ACC112 (cell line): ENCODE measurements around the gene TTC1.

ENCODE experiments used
- H2AFZ ChIP-seq: fragments of 200-600 bp; sonication (generic); one replicate; pipeline ENCODE4 v1.6.0; 2017; ENCODE audit warnings: antibody characterized with exemption, low read length; ENCODE audit not compliant: unreplicated experiment
- H3K27ac ChIP-seq: fragments of 200-600 bp; sonication (generic); 2 replicates; pipeline ENCODE4 v1.5.1; 2014; ENCODE audit warnings: low read depth, mild to moderate bottlenecking, antibody characterized with exemption, low read length, moderate library complexity
- H3K27me3 ChIP-seq: fragments of 200-600 bp; sonication (generic); 2 replicates; pipeline ENCODE4 v1.6.1; 2014; ENCODE audit warnings: mild to moderate bottlenecking, antibody characterized with exemption, low read length, moderate library complexity, mixed read lengths; ENCODE audit not compliant: insufficient read depth
- H3K36me3 ChIP-seq: fragments of 200-600 bp; sonication (generic); 2 replicates; pipeline ENCODE4 v1.6.1; 2016; ENCODE audit warnings: mild to moderate bottlenecking, antibody characterized with exemption, low read length, moderate library complexity, mixed read lengths; ENCODE audit not compliant: insufficient read depth
- H3K4me1 ChIP-seq: fragments of 200-600 bp; sonication (generic); one replicate; pipeline ENCODE4 v1.6.1; 2016; ENCODE audit warnings: low read length, mixed read lengths; ENCODE audit not compliant: insufficient read depth, unreplicated experiment, control insufficient read depth
- H3K4me3 ChIP-seq: fragments of 200-600 bp; sonication (generic); 2 replicates; pipeline ENCODE4 v1.5.1; 2014; ENCODE audit warnings: mild to moderate bottlenecking, low read depth, low read length
- H3K79me2 ChIP-seq: fragments of 200-600 bp; sonication (generic); one replicate; pipeline ENCODE4 v1.6.0; 2016; ENCODE audit warnings: low read length; ENCODE audit not compliant: control insufficient read depth, unreplicated experiment, insufficient read depth

TTC1 gene

GRCh38 chr5:160040471-160040835, 31.5 kb downstream of the TTC1 start:
- no peaks in the 10 kb centered on the region for H3K27me3 ChIP-seq
- no peak overlapping the region for H2AFZ ChIP-seq
- H3K27ac ChIP-seq, result no peak overlapping the region
- no peaks in the 10 kb centered on the region; the same call in none of the 2 replicates for H3K36me3 ChIP-seq
- H3K4me3 ChIP-seq, result no peak overlapping the region
- H3K4me1 ChIP-seq, result peaks cover 20% of the 10 kb centered on the region
- H3K79me2 ChIP-seq, result no peaks in the 10 kb centered on the region

GRCh38 chr5:160042671-160043070, 33.7 kb downstream of the TTC1 start:
- no peaks in the 10 kb centered on the region for H3K27me3 ChIP-seq
- H3K4me3 ChIP-seq, result no peak overlapping the region
- peaks cover 20% of the 10 kb centered on the region for H3K4me1 ChIP-seq
- H3K36me3 ChIP-seq, result no peaks in the 10 kb centered on the region
- H3K27ac ChIP-seq, result no peak overlapping the region
- H3K79me2 ChIP-seq, result no peaks in the 10 kb centered on the region
- no peak overlapping the region for H2AFZ ChIP-seq

GRCh38 chr5:160044391-160044804, 35.5 kb downstream of the TTC1 start:
- Histone ChIP-seq H3K4me1 (peaks cover 18% of the 10 kb centered on the region), H3K27me3 (no peaks in the 10 kb centered on the region), H2AFZ (no peak overlapping the region), H3K36me3 (no peaks in the 10 kb centered on the region), H3K79me2 (no peaks in the 10 kb centered on the region), H3K27ac (peak overlapping the region; percentile 36; the same call in 1 of the 2 replicates), H3K4me3 (no peak overlapping the region)

- Histone ChIP-seq H3K27me3 (no peaks in the 10 kb centered on the region), H3K36me3 (no peaks in the 10 kb centered on the region), H3K27ac (peak overlapping the region; percentile 36), H3K79me2 (no peaks in the 10 kb centered on the region), H3K4me3 (no peak overlapping the region), H3K4me1 (peaks cover 13% of the 10 kb centered on the region), H2AFZ (no peak overlapping the region)
Observed at GRCh38 chr5:160044967-160045366, 36.0 kb downstream of the TTC1 start.

GRCh38 chr5:160047423-160047822, 38.5 kb downstream of the TTC1 start:
- H3K36me3 ChIP-seq, result peaks cover 5% of the 10 kb centered on the region; the same call in 1 of the 2 replicates

GRCh38 chr5:160048131-160048530, 39.2 kb downstream of the TTC1 start:
- no peaks in the 10 kb centered on the region for H3K79me2 ChIP-seq
- no peak overlapping the region for H3K27ac ChIP-seq
- H3K4me3 ChIP-seq, result no peak overlapping the region
- H2AFZ ChIP-seq, result no peak overlapping the region
- peaks cover 5% of the 10 kb centered on the region; the same call in 1 of the 2 replicates for H3K36me3 ChIP-seq
- peaks cover 12% of the 10 kb centered on the region for H3K4me1 ChIP-seq
- H3K27me3 ChIP-seq, result no peaks in the 10 kb centered on the region

More at GRCh38 chr5:160047423-160047822, 38.5 kb downstream of the TTC1 start:
- Histone ChIP-seq H3K27me3 (no peaks in the 10 kb centered on the region), H3K4me3 (no peak overlapping the region), H3K79me2 (no peaks in the 10 kb centered on the region), H2AFZ (no peak overlapping the region), H3K4me1 (peaks cover 12% of the 10 kb centered on the region), H3K27ac (no peak overlapping the region)

GRCh38 chr5:160049099-160049498, 40.2 kb downstream of the TTC1 start:
- H2AFZ ChIP-seq, result no peak overlapping the region
- H3K27ac ChIP-seq, result no peak overlapping the region
- H3K4me3 ChIP-seq, result no peak overlapping the region
- H3K27me3 ChIP-seq, result no peaks in the 10 kb centered on the region
- H3K4me1 ChIP-seq, result peaks cover 17% of the 10 kb centered on the region
- H3K36me3 ChIP-seq, result peaks cover 5% of the 10 kb centered on the region; the same call in 1 of the 2 replicates
- H3K79me2 ChIP-seq, result no peaks in the 10 kb centered on the region

GRCh38 chr5:160054047-160054446, 45.1 kb downstream of the TTC1 start:
- Histone ChIP-seq H2AFZ (no peak overlapping the region), H3K27ac (peak overlapping the region; percentile 11; the same call in 1 of the 2 replicates), H3K4me1 (peaks cover 17% of the 10 kb centered on the region), H3K79me2 (no peaks in the 10 kb centered on the region), H3K27me3 (no peaks in the 10 kb centered on the region), H3K4me3 (no peak overlapping the region), H3K36me3 (peaks cover 5% of the 10 kb centered on the region; the same call in 1 of the 2 replicates)

GRCh38 chr5:160054831-160055230, 45.9 kb downstream of the TTC1 start:
- H3K27me3 ChIP-seq, result no peaks in the 10 kb centered on the region
- H3K36me3 ChIP-seq, result peaks cover 5% of the 10 kb centered on the region; the same call in 1 of the 2 replicates
- peaks cover 17% of the 10 kb centered on the region for H3K4me1 ChIP-seq
- no peaks in the 10 kb centered on the region for H3K79me2 ChIP-seq
- no peak overlapping the region for H2AFZ ChIP-seq
- no peak overlapping the region for H3K4me3 ChIP-seq
- peak overlapping the region; percentile 11; the same call in 1 of the 2 replicates for H3K27ac ChIP-seq

- Histone ChIP-seq H2AFZ (no peak overlapping the region), H3K36me3 (no peaks in the 10 kb centered on the region), H3K27me3 (no peaks in the 10 kb centered on the region), H3K79me2 (no peaks in the 10 kb centered on the region), H3K27ac (no peak overlapping the region), H3K4me3 (no peak overlapping the region), H3K4me1 (peaks cover 17% of the 10 kb centered on the region)
Observed at GRCh38 chr5:160057256-160057655, 48.3 kb downstream of the TTC1 start.

GRCh38 chr5:160060001-160060400, 51.1 kb downstream of the TTC1 start:
- no peak overlapping the region for H2AFZ ChIP-seq
- no peaks in the 10 kb centered on the region for H3K79me2 ChIP-seq
- no peaks in the 10 kb centered on the region for H3K27me3 ChIP-seq
- peaks cover 2% of the 10 kb centered on the region for H3K4me1 ChIP-seq
- peaks cover 3% of the 10 kb centered on the region for H3K36me3 ChIP-seq
- no peak overlapping the region for H3K27ac ChIP-seq
- no peak overlapping the region for H3K4me3 ChIP-seq
